Measurements from ENCODE around the gene ENAH. TPM values are rescaled to one million over a fixed set of nuclear protein-coding genes. Genes with fewer than 3 reads are reported as not detected.
"Not testable (repeated sequence)": the region's sequence is repeated elsewhere in the genome, so short reads cannot be mapped to it uniquely, and the experiment has no call there.

ENAH gene
- not detected for total RNA-seq

- no peak for DNase-seq
Measured at GRCh38 chr1:225652729-225653462, at the start of gene ENAH. TSS of gene ENAH (minus strand) at chr1:225653123. CDS start at chr1:225652690, 433 bp downstream.

GRCh38 chr1:225700889-225701465 is 48.1 kb upstream of the ENAH start:
- DNase-seq = no peak

GRCh38 chr1:225700164-225700821 is 47.4 kb upstream of the ENAH start:
- no peak for DNase-seq

GRCh38 chr1:225699336-225699735 is 46.4 kb upstream of the ENAH start:
- DNase-seq = no peak

GRCh38 chr1:225698194-225698593 is 45.3 kb upstream of the ENAH start:
- DNase-seq = not testable (repeated sequence)

GRCh38 chr1:225697428-225697827 is 44.5 kb upstream of the ENAH start:
- DNase-seq = no peak

GRCh38 chr1:225695578-225696337 is 42.8 kb upstream of the ENAH start:
- DNase-seq = no peak

GRCh38 chr1:225694151-225694603 is 41.3 kb upstream of the ENAH start:
- no peak for DNase-seq

- not testable (repeated sequence) for DNase-seq
Measured at GRCh38 chr1:225693697-225694096, 40.8 kb upstream of the ENAH start.

- no peak for DNase-seq
Measured at GRCh38 chr1:225693085-225693696, 40.3 kb upstream of the ENAH start.

- no peak for DNase-seq
Measured at GRCh38 chr1:225692517-225692879, 39.6 kb upstream of the ENAH start.

GRCh38 chr1:225691861-225692516 is 39.1 kb upstream of the ENAH start:
- no peak for DNase-seq

GRCh38 chr1:225691377-225691776 is 38.5 kb upstream of the ENAH start:
- no peak for DNase-seq

- DNase-seq = no peak
Measured at GRCh38 chr1:225689882-225690459, 37.0 kb upstream of the ENAH start.

GRCh38 chr1:225688345-225688744 is 35.4 kb upstream of the ENAH start:
- no peak for DNase-seq

- no peak for DNase-seq
Measured at GRCh38 chr1:225685476-225686176, 32.7 kb upstream of the ENAH start.

- DNase-seq = no peak
Measured at GRCh38 chr1:225684741-225685140, 31.8 kb upstream of the ENAH start.

GRCh38 chr1:225681231-225681630 is 28.3 kb upstream of the ENAH start:
- no peak for DNase-seq

GRCh38 chr1:225678545-225678944 is 25.6 kb upstream of the ENAH start:
- DNase-seq = no peak

- no peak for DNase-seq
Measured at GRCh38 chr1:225677350-225678124, 24.6 kb upstream of the ENAH start.

Data from effector CD4-positive, alpha-beta T cell (primary cell).